ENCODE results near the gene VSTM2L. TPM values are rescaled to one million over a fixed set of nuclear protein-coding genes. Genes with fewer than 3 reads are reported as not detected.

The VSTM2L gene
- total and polyA plus RNA-seq, 2 donors = 2.7 to 4.4 TPM

GRCh38 chr20:37885042-37885441 lies 17.9 kb upstream of the VSTM2L start:
- Histone ChIP-seq H3K4me3 (ENCODE audit: low read length in 2 of 2) (no peak overlapping the region), H3K4me1 (ENCODE audit: control insufficient read depth in 2 of 2, insufficient read depth in 2 of 2, low read length in 2 of 2) (peaks cover 0 to 13% of the 10 kb centered on the region in 2 donors), H3K9me3 (ENCODE audit: control insufficient read depth in 2 of 2, insufficient read depth in 1 of 2, low read length in 1 of 2) (no peaks in the 10 kb centered on the region), H3K27me3 (ENCODE audit: control insufficient read depth in 2 of 2, insufficient read depth in 1 of 2, low read length in 1 of 2) (peaks cover 0 to 4% of the 10 kb centered on the region in 2 donors), H3K27ac (ENCODE audit: low read depth in 1 of 2, low read length in 1 of 2) (no peak overlapping the region), H3K36me3 (ENCODE audit: control insufficient read depth in 2 of 2, insufficient read depth in 2 of 2, low read length in 1 of 2) (no peaks in the 10 kb centered on the region)
- 95% methylated on average over 8 of the region's 8 CpGs for WGBS
- DNase-seq (ENCODE audit: low read depth in 6 of 9, low spot score in 9 of 9) = no peak

GRCh38 chr20:37885593-37886503 lies 17.1 kb upstream of the VSTM2L start:
- Histone ChIP-seq H3K27me3 (ENCODE audit: control insufficient read depth in 2 of 2, insufficient read depth in 1 of 2, low read length in 1 of 2) (peaks cover 0 to 4% of the 10 kb centered on the region in 2 donors), H3K9me3 (ENCODE audit: control insufficient read depth in 2 of 2, insufficient read depth in 1 of 2, low read length in 1 of 2) (no peaks in the 10 kb centered on the region), H3K4me3 (ENCODE audit: low read length in 2 of 2) (no peak overlapping the region), H3K4me1 (ENCODE audit: control insufficient read depth in 2 of 2, insufficient read depth in 2 of 2, low read length in 2 of 2) (peaks cover 0 to 11% of the 10 kb centered on the region in 2 donors), H3K36me3 (ENCODE audit: control insufficient read depth in 2 of 2, insufficient read depth in 2 of 2, low read length in 1 of 2) (no peaks in the 10 kb centered on the region), H3K27ac (ENCODE audit: low read depth in 1 of 2, low read length in 1 of 2) (no peak overlapping the region)
- no peak for DNase-seq (ENCODE audit: low read depth in 6 of 9, low spot score in 9 of 9)
- 81% methylated on average over 32 of the region's 32 CpGs for WGBS

GRCh38 chr20:37886851-37887297 lies 16.1 kb upstream of the VSTM2L start:
- DNase-seq (ENCODE audit: low read depth in 6 of 9, low spot score in 9 of 9) = no peak

GRCh38 chr20:37888641-37889040 lies 14.3 kb upstream of the VSTM2L start:
- Histone ChIP-seq H3K36me3 (ENCODE audit: control insufficient read depth in 2 of 2, insufficient read depth in 2 of 2, low read length in 1 of 2) (no peaks in the 10 kb centered on the region), H3K4me3 (ENCODE audit: low read length in 2 of 2) (no peak overlapping the region), H3K4me1 (ENCODE audit: control insufficient read depth in 2 of 2, insufficient read depth in 2 of 2, low read length in 2 of 2) (no peaks in the 10 kb centered on the region), H3K27me3 (ENCODE audit: control insufficient read depth in 2 of 2, insufficient read depth in 1 of 2, low read length in 1 of 2) (peaks cover 0 to 4% of the 10 kb centered on the region in 2 donors), H3K9me3 (ENCODE audit: control insufficient read depth in 2 of 2, insufficient read depth in 1 of 2, low read length in 1 of 2) (no peaks in the 10 kb centered on the region), H3K27ac (ENCODE audit: low read depth in 1 of 2, low read length in 1 of 2) (no peak overlapping the region)
- 97% methylated on average over 10 of the region's 10 CpGs for WGBS
- no peak for DNase-seq (ENCODE audit: low read depth in 6 of 9, low spot score in 9 of 9)

More at GRCh38 chr20:37886851-37887297, 16.1 kb upstream of the VSTM2L start:
- no peak overlapping the region for H3K27ac ChIP-seq (ENCODE audit: low read depth in 1 of 2, low read length in 1 of 2)
- H3K27me3 ChIP-seq (ENCODE audit: control insufficient read depth in 2 of 2, insufficient read depth in 1 of 2, low read length in 1 of 2) = peaks cover 0 to 4% of the 10 kb centered on the region in 2 donors
- no peaks in the 10 kb centered on the region for H3K36me3 ChIP-seq (ENCODE audit: control insufficient read depth in 2 of 2, insufficient read depth in 2 of 2, low read length in 1 of 2)
- H3K4me1 ChIP-seq (ENCODE audit: control insufficient read depth in 2 of 2, insufficient read depth in 2 of 2, low read length in 2 of 2) = peaks cover 0 to 6% of the 10 kb centered on the region in 2 donors
- no peak overlapping the region for H3K4me3 ChIP-seq (ENCODE audit: low read length in 2 of 2)
- 90% methylated on average over 4 of the region's 4 CpGs for WGBS
- H3K9me3 ChIP-seq (ENCODE audit: control insufficient read depth in 2 of 2, insufficient read depth in 1 of 2, low read length in 1 of 2) = no peaks in the 10 kb centered on the region

GRCh38 chr20:37890108-37890507 lies 12.8 kb upstream of the VSTM2L start:
- no peaks in the 10 kb centered on the region for H3K4me1 ChIP-seq (ENCODE audit: control insufficient read depth in 2 of 2, insufficient read depth in 2 of 2, low read length in 2 of 2)
- no peak overlapping the region for H3K27ac ChIP-seq (ENCODE audit: low read depth in 1 of 2, low read length in 1 of 2)
- no peaks in the 10 kb centered on the region for H3K36me3 ChIP-seq (ENCODE audit: control insufficient read depth in 2 of 2, insufficient read depth in 2 of 2, low read length in 1 of 2)
- H3K4me3 ChIP-seq (ENCODE audit: low read length in 2 of 2) = no peak overlapping the region
- no peaks in the 10 kb centered on the region for H3K9me3 ChIP-seq (ENCODE audit: control insufficient read depth in 2 of 2, insufficient read depth in 1 of 2, low read length in 1 of 2)
- 95% methylated on average over 5 of the region's 5 CpGs for WGBS
- H3K27me3 ChIP-seq (ENCODE audit: control insufficient read depth in 2 of 2, insufficient read depth in 1 of 2, low read length in 1 of 2) = peaks cover 0 to 4% of the 10 kb centered on the region in 2 donors
- DNase-seq (ENCODE audit: low read depth in 6 of 9, low spot score in 9 of 9) = no peak

- DNase-seq (ENCODE audit: low read depth in 6 of 9, low spot score in 9 of 9) = peak in 1 of 9 donors; percentile 26
Observed at GRCh38 chr20:37890643-37891042, 12.3 kb upstream of the VSTM2L start.

GRCh38 chr20:37892001-37892400 lies 10.9 kb upstream of the VSTM2L start:
- H3K9me3 ChIP-seq (ENCODE audit: control insufficient read depth in 2 of 2, insufficient read depth in 1 of 2, low read length in 1 of 2) = no peaks in the 10 kb centered on the region
- no peaks in the 10 kb centered on the region for H3K36me3 ChIP-seq (ENCODE audit: control insufficient read depth in 2 of 2, insufficient read depth in 2 of 2, low read length in 1 of 2)
- DNase-seq (ENCODE audit: low read depth in 6 of 9, low spot score in 9 of 9) = no peak
- 56% methylated on average over 9 of the region's 9 CpGs for WGBS
- H3K27ac ChIP-seq (ENCODE audit: low read depth in 1 of 2, low read length in 1 of 2) = no peak overlapping the region
- no peak overlapping the region for H3K4me3 ChIP-seq (ENCODE audit: low read length in 2 of 2)
- H3K27me3 ChIP-seq (ENCODE audit: control insufficient read depth in 2 of 2, insufficient read depth in 1 of 2, low read length in 1 of 2) = no peaks in the 10 kb centered on the region
- no peaks in the 10 kb centered on the region for H3K4me1 ChIP-seq (ENCODE audit: control insufficient read depth in 2 of 2, insufficient read depth in 2 of 2, low read length in 2 of 2)

More at GRCh38 chr20:37890643-37891042, 12.3 kb upstream of the VSTM2L start:
- H3K36me3 ChIP-seq (ENCODE audit: control insufficient read depth in 2 of 2, insufficient read depth in 2 of 2, low read length in 1 of 2) = no peaks in the 10 kb centered on the region
- H3K27ac ChIP-seq (ENCODE audit: low read depth in 1 of 2, low read length in 1 of 2) = no peak overlapping the region
- no peak overlapping the region for H3K4me3 ChIP-seq (ENCODE audit: low read length in 2 of 2)
- 91% methylated on average over 13 of the region's 13 CpGs for WGBS
- peaks cover 0 to 4% of the 10 kb centered on the region in 2 donors for H3K27me3 ChIP-seq (ENCODE audit: control insufficient read depth in 2 of 2, insufficient read depth in 1 of 2, low read length in 1 of 2)
- H3K9me3 ChIP-seq (ENCODE audit: control insufficient read depth in 2 of 2, insufficient read depth in 1 of 2, low read length in 1 of 2) = no peaks in the 10 kb centered on the region
- H3K4me1 ChIP-seq (ENCODE audit: control insufficient read depth in 2 of 2, insufficient read depth in 2 of 2, low read length in 2 of 2) = no peaks in the 10 kb centered on the region

- Histone ChIP-seq H3K27ac (ENCODE audit: low read depth in 1 of 2, low read length in 1 of 2) (no peak overlapping the region), H3K27me3 (ENCODE audit: control insufficient read depth in 2 of 2, insufficient read depth in 1 of 2, low read length in 1 of 2) (peaks cover 0 to 5% of the 10 kb centered on the region in 2 donors), H3K9me3 (ENCODE audit: control insufficient read depth in 2 of 2, insufficient read depth in 1 of 2, low read length in 1 of 2) (no peaks in the 10 kb centered on the region), H3K36me3 (ENCODE audit: control insufficient read depth in 2 of 2, insufficient read depth in 2 of 2, low read length in 1 of 2) (no peaks in the 10 kb centered on the region), H3K4me1 (ENCODE audit: control insufficient read depth in 2 of 2, insufficient read depth in 2 of 2, low read length in 2 of 2) (no peaks in the 10 kb centered on the region), H3K4me3 (ENCODE audit: low read length in 2 of 2) (no peak overlapping the region)
- 93% methylated on average over 5 of the region's 5 CpGs for WGBS
- no peak for DNase-seq (ENCODE audit: low read depth in 6 of 9, low spot score in 9 of 9)
Observed at GRCh38 chr20:37893566-37894241, 9.2 kb upstream of the VSTM2L start.

- 87% methylated on average over 4 of the region's 4 CpGs for WGBS
- Histone ChIP-seq H3K4me1 (ENCODE audit: control insufficient read depth in 2 of 2, insufficient read depth in 2 of 2, low read length in 2 of 2) (no peaks in the 10 kb centered on the region), H3K4me3 (ENCODE audit: low read length in 2 of 2) (no peak overlapping the region), H3K36me3 (ENCODE audit: control insufficient read depth in 2 of 2, insufficient read depth in 2 of 2, low read length in 1 of 2) (no peaks in the 10 kb centered on the region), H3K27me3 (ENCODE audit: control insufficient read depth in 2 of 2, insufficient read depth in 1 of 2, low read length in 1 of 2) (peaks cover 0 to 5% of the 10 kb centered on the region in 2 donors), H3K27ac (ENCODE audit: low read depth in 1 of 2, low read length in 1 of 2) (no peak overlapping the region), H3K9me3 (ENCODE audit: control insufficient read depth in 2 of 2, insufficient read depth in 1 of 2, low read length in 1 of 2) (no peaks in the 10 kb centered on the region)
- no peak for DNase-seq (ENCODE audit: low read depth in 6 of 9, low spot score in 9 of 9)
Observed at GRCh38 chr20:37894454-37894853, 8.5 kb upstream of the VSTM2L start.
